Measurements from ENCODE around the gene OR4D11. TPM values are rescaled to one million over a fixed set of nuclear protein-coding genes. Genes with fewer than 3 reads are reported as not detected.

OR4D11 gene
- not detected in 2 replicates for total RNA-seq

GRCh38 chr11:59503276-59503675, at the start of gene OR4D11:
Gene OR4D11 (plus strand): TSS chr11:59503576. CDS start chr11:59503576, 0 bp downstream.

GRCh38 chr11:59456661-59457060, 46.7 kb upstream of the OR4D11 start, which contains the start of gene OR4D6:
Gene OR4D6 (plus strand): TSS chr11:59456961. CDS start chr11:59456961, 0 bp downstream.

GRCh38 chr11:59473015-59473414, 30.4 kb upstream of the OR4D11 start, which contains the start of gene OR4D10:
Gene OR4D10 (plus strand): TSS chr11:59473315. CDS start chr11:59477430, 4,115 bp downstream.

GRCh38 chr11:59510941-59511589, 7.7 kb downstream of the OR4D11 start, which contains the start of gene OR4D9:
Gene OR4D9 (plus strand): TSS chr11:59511539. CDS start chr11:59514913, 3,374 bp downstream.

Other genes starting within 250 kb of the OR4D11 start
- not detected in 2 replicates for gene OR5AN1, start 144.7 kb upstream of the OR4D11 start, total RNA-seq
- not detected in 2 replicates for gene OR5A2, start 77.2 kb upstream of the OR4D11 start, total RNA-seq
- not detected in 2 replicates for gene OR5A1, start 67.1 kb upstream of the OR4D11 start, total RNA-seq
- gene OR4D6, start 46.6 kb upstream of the OR4D11 start, total RNA-seq: not detected in 2 replicates
- not detected in 2 replicates for gene OR4D10, start 30.3 kb upstream of the OR4D11 start, total RNA-seq
- gene OR4D9, start 8.0 kb downstream of the OR4D11 start, total RNA-seq: not detected in 2 replicates
- 36.3 and 36.9 TPM in 2 replicates for gene OSBP, start 112.2 kb downstream of the OR4D11 start, total RNA-seq
- gene PATL1, start 165.5 kb downstream of the OR4D11 start, total RNA-seq: 16.0 and 19.9 TPM in 2 replicates
- gene OR10V1, start 210.3 kb downstream of the OR4D11 start, total RNA-seq: not detected in 2 replicates

Data from vein endothelial cell (primary cell).